HG03095 (cell line): Measurements from ENCODE around the gene FAM168A.
"Not testable (repeated sequence)": the region's sequence is repeated elsewhere in the genome, so short reads cannot be mapped to it uniquely, and the experiment has no call there.

Experiments
- ATAC-seq: cut with Tn5 transposase; IDR thresholded peaks from one replicate; pipeline ENCODE4 v1.9.1; 2021; ENCODE audit warnings: moderate library complexity; ENCODE audit not compliant: unreplicated experiment

FAM168A gene

GRCh38 chr11:73597336-73597955 is 466 bp downstream of the FAM168A start:
- ATAC-seq = no peak

GRCh38 chr11:73596547-73596946 is 1.4 kb downstream of the FAM168A start:
- no peak for ATAC-seq

GRCh38 chr11:73592640-73593039 is 5.3 kb downstream of the FAM168A start:
- no peak for ATAC-seq

GRCh38 chr11:73591743-73592142 is 6.2 kb downstream of the FAM168A start:
- no peak for ATAC-seq

GRCh38 chr11:73590991-73591390 is 6.9 kb downstream of the FAM168A start:
- ATAC-seq = no peak

- no peak for ATAC-seq
Measured at GRCh38 chr11:73586791-73587190, 11.1 kb downstream of the FAM168A start.

- ATAC-seq = no peak
Measured at GRCh38 chr11:73585834-73586575, 11.9 kb downstream of the FAM168A start.

- ATAC-seq = no peak
Measured at GRCh38 chr11:73584831-73585230, 13.1 kb downstream of the FAM168A start.

- no peak for ATAC-seq
Measured at GRCh38 chr11:73582653-73583052, 15.3 kb downstream of the FAM168A start.

- not testable (repeated sequence) for ATAC-seq
Measured at GRCh38 chr11:73580749-73581148, 17.2 kb downstream of the FAM168A start.

- ATAC-seq = no peak
Measured at GRCh38 chr11:73579641-73580434, 18.1 kb downstream of the FAM168A start.

- ATAC-seq = no peak
Measured at GRCh38 chr11:73578592-73579185, 19.2 kb downstream of the FAM168A start.

- no peak for ATAC-seq
Measured at GRCh38 chr11:73577496-73577917, 20.4 kb downstream of the FAM168A start.

GRCh38 chr11:73576185-73576614 is 21.7 kb downstream of the FAM168A start:
- no peak for ATAC-seq

- ATAC-seq = not testable (repeated sequence)
Measured at GRCh38 chr11:73571982-73572381, 25.9 kb downstream of the FAM168A start.

- ATAC-seq = no peak
Measured at GRCh38 chr11:73570415-73571114, 27.3 kb downstream of the FAM168A start.

GRCh38 chr11:73566977-73567755 is 30.7 kb downstream of the FAM168A start:
- ATAC-seq = no peak

- ATAC-seq = no peak
Measured at GRCh38 chr11:73566422-73566821, 31.5 kb downstream of the FAM168A start.

- ATAC-seq = no peak
Measured at GRCh38 chr11:73565804-73566203, 32.1 kb downstream of the FAM168A start.

GRCh38 chr11:73564903-73565302 is 33.0 kb downstream of the FAM168A start:
- ATAC-seq = no peak
